Endothelial cell of umbilical vein (primary cell): ENCODE measurements around the gene PDE4B.

ENCODE experiments used
- CTCF ChIP-seq, 2 donors: IDR thresholded peaks; 1 replicate in 1 of 2; 2 replicates in 1 of 2; pipeline ENCODE4 v1.5.1; 2011; ENCODE audit warnings: low read length in 2 of 2, mild to moderate bottlenecking in 2 of 2, moderate library complexity in 2 of 2, control low read depth in 1 of 2, inconsistent platforms in 1 of 2, low read depth in 1 of 2; ENCODE audit not compliant: insufficient read depth in 1 of 2; ENCODE audit errors: extremely low read depth in 1 of 2
- EZH2 ChIP-seq: IDR thresholded peaks from 2 replicates; pipeline ENCODE4 v1.6.1; 2012; ENCODE audit warnings: borderline replicate concordance, low read depth, mild to moderate bottlenecking, moderate library complexity, low read length, inconsistent platforms; ENCODE audit not compliant: severe bottlenecking
- MAX ChIP-seq: IDR thresholded peaks from 2 replicates; pipeline ENCODE4 v1.6.1; 2011; ENCODE audit not compliant: insufficient read depth, insufficient read length
- MYC ChIP-seq: IDR thresholded peaks from one replicate; pipeline ENCODE4 v1.6.1; 2011; ENCODE audit warnings: mild to moderate bottlenecking, low read depth, low read length
- POLR2A ChIP-seq: IDR thresholded peaks from 2 replicates; pipeline ENCODE4 v1.6.1; 2012; ENCODE audit warnings: low read depth, mild to moderate bottlenecking, control low read depth, low read length
- POLR2AphosphoS5 ChIP-seq: IDR thresholded peaks from 2 replicates; pipeline ENCODE4 v1.6.1; 2012; ENCODE audit warnings: low read depth, mild to moderate bottlenecking, control low read depth, low read length, moderate library complexity; ENCODE audit not compliant: insufficient read depth

- TF ChIP-seq CTCF (IDR thresholded peaks at IDR 0.05; ENCODE audit: extremely low read depth in 1 of 2, insufficient read depth in 1 of 2, low read depth in 1 of 2, low read length in 2 of 2) (no peak), POLR2AphosphoS5 (no peak), EZH2 (no peak), POLR2A (no peak), MAX (no peak), MYC (no peak)
These were observed 368.0 kb downstream of the PDE4B start for GRCh38 chr1:66160719-66161118.
